AG04449 (cell line): ENCODE measurements around the gene NDUFAF5.

Experiments
- CTCF ChIA-PET: fragments of 350-600 bp; formaldehyde crosslinking; extraction: SDS; loops from one replicate; lab custom pipeline; 2021; ENCODE audit warnings: antibody characterized with exemption; lab: Yijun Ruan, JAX
- POLR2A ChIA-PET: fragments of 400-600, 350-600 bp; formaldehyde crosslinking; extraction: SDS; loops from one replicate; lab custom pipeline; 2020; ENCODE audit warnings: antibody characterized with exemption, inconsistent platforms; lab: Yijun Ruan, JAX
- DNase-seq: peaks from one replicate; pipeline ENCODE4 v3.0.0-alpha.2; 2010; ENCODE audit warnings: low read depth, low spot score
- H3K4me3 ChIP-seq: 2 replicates; pipeline ENCODE4 v1.5.1; 2011; ENCODE audit warnings: low read depth, mild to moderate bottlenecking, control low read depth, low read length
- CTCF ChIP-seq: IDR thresholded peaks from one replicate; pipeline ENCODE4 v1.5.1; 2011; ENCODE audit warnings: mild to moderate bottlenecking, moderate library complexity, low read length, control low read depth, inconsistent platforms; ENCODE audit not compliant: insufficient read depth; ENCODE audit errors: missing control alignments

Gene NDUFAF5

GRCh38 chr20:13744352-13744751 is 40.5 kb upstream of the NDUFAF5 start:
- ChIA-PET POLR2A (no interaction called here), CTCF (interaction anchor here (1.0 kb wide), 1 partner anchor 626 kb away, joined by 3 read pairs; no protein-coding TSS in a partner anchor)
- H3K4me3 ChIP-seq: no peak overlapping the region
- no peak for DNase-seq
- TF ChIP-seq CTCF: no peak

GRCh38 chr20:13745784-13746183 is 39.0 kb upstream of the NDUFAF5 start:
- DNase-seq: no peak
- POLR2A ChIA-PET: no interaction called here
- H3K4me3 ChIP-seq: no peak overlapping the region
- TF ChIP-seq CTCF: no peak
- CTCF ChIA-PET: no interaction called here

GRCh38 chr20:13749811-13750210 is 35.0 kb upstream of the NDUFAF5 start:
- TF ChIP-seq CTCF: no peak
- no peak for DNase-seq
- no peak overlapping the region for H3K4me3 ChIP-seq
- CTCF ChIA-PET: interaction anchor here (1.1 to 5.9 kb wide), 2 partner anchors 12 to 21 kb away, joined by 7 to 32 read pairs; no protein-coding TSS in a partner anchor
- POLR2A ChIA-PET: no interaction called here

- no peak overlapping the region for H3K4me3 ChIP-seq
- no peak for DNase-seq
- ChIA-PET POLR2A (no interaction called here), CTCF (interaction anchor here (0.9 to 5.9 kb wide), 2 partner anchors 10 to 17 kb away, joined by 3 to 32 read pairs; no protein-coding TSS in a partner anchor)
- no peak for TF ChIP-seq CTCF
Observed at GRCh38 chr20:13753436-13754036, 31.3 kb upstream of the NDUFAF5 start.

GRCh38 chr20:13755809-13756208 is 29.0 kb upstream of the NDUFAF5 start:
- CTCF ChIA-PET: interaction anchor here (2.8 to 5.9 kb wide), 2 partner anchors 15 to 16 kb away, joined by 22 to 32 read pairs; no protein-coding TSS in a partner anchor
- TF ChIP-seq CTCF: no peak
- POLR2A ChIA-PET: no interaction called here
- DNase-seq: no peak
- H3K4me3 ChIP-seq: no peak overlapping the region

GRCh38 chr20:13756551-13756950 is 28.3 kb upstream of the NDUFAF5 start:
- no peak overlapping the region for H3K4me3 ChIP-seq
- DNase-seq: no peak
- CTCF ChIA-PET: interaction anchor here (0.7 to 2.8 kb wide), 2 partner anchors 15 to 210 kb away, joined by 3 to 22 read pairs; no protein-coding TSS in a partner anchor
- POLR2A ChIA-PET: no interaction called here
- no peak for TF ChIP-seq CTCF
